GM23248 (cell line): ENCODE results near the gene PRH2.

Experiments
- EZH2 ChIP-seq: fragments of 200-600 bp; sonication (generic); IDR thresholded peaks from 2 replicates; pipeline ENCODE4 v1.6.1; 2018; ENCODE audit warnings: antibody characterized with exemption, mild to moderate bottlenecking; ENCODE audit not compliant: insufficient read depth, poor library complexity, severe bottlenecking
- EZH2phosphoT487 ChIP-seq: fragments of 200-600 bp; sonication (generic); IDR thresholded peaks from 2 replicates; pipeline ENCODE4 v1.6.1; 2018; ENCODE audit warnings: antibody characterized with exemption, moderate library complexity, mild to moderate bottlenecking, low read depth; ENCODE audit not compliant: insufficient read depth

DNA sequence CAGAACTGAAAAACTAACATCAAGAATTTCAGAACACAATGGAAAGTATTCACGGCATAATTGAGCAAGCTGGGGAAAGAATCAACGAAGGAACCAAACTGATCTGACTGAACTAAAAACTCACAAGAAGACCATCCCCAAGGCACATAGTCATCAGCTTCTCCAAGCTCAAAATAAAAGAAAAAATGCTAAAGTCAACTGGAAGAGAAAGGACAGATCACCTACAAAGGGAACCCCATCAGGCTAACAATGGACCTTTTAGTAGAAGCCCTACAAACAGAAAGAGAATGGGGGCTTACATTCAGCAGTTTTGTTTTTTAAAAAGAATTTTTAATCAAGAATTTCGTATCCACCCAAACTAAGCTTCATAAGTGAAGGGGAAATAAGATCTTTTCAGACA, 45.9 kb downstream of the PRH2 start:
- TF ChIP-seq EZH2 (no peak), EZH2phosphoT487 (no peak)
